ENCODE data around the gene SPEG. TPM values are rescaled to one million over a fixed set of nuclear protein-coding genes. Genes with fewer than 3 reads are reported as not detected.

SPEG gene
- total RNA-seq, 2 donors from 2014 or later = 0.86 TPM; not detected in 1

GRCh38 chr2:219447242-219448098 is 12.8 kb downstream of the SPEG start:
- H3K27me3 Mint-ChIP-seq = peaks cover 24 to 32% of the 10 kb centered on the region in 2 donors
- H3K9me3 Mint-ChIP-seq = no peaks in the 10 kb centered on the region
- ATAC-seq (no peak), DNase-seq (ENCODE audit: low spot score) (no peak)
- H3K36me3 Mint-ChIP-seq = no peaks in the 10 kb centered on the region
- H3K27ac Mint-ChIP-seq = no peak overlapping the region
- no peak overlapping the region for H3K4me3 Mint-ChIP-seq
- H3K4me1 Mint-ChIP-seq (ENCODE audit: low read depth in 2 of 2) = peaks cover 0 to 5% of the 10 kb centered on the region in 2 donors

GRCh38 chr2:219448099-219448775 is 13.6 kb downstream of the SPEG start:
- Mint-ChIP-seq H3K9me3 (no peaks in the 10 kb centered on the region), H3K4me3 (no peak overlapping the region), H3K27me3 (peaks cover 17 to 26% of the 10 kb centered on the region in 2 donors), H3K27ac (no peak overlapping the region), H3K4me1 (ENCODE audit: low read depth in 2 of 2) (no peaks in the 10 kb centered on the region), H3K36me3 (no peaks in the 10 kb centered on the region)
- no peak for ATAC-seq
- DNase-seq (ENCODE audit: low spot score) = no peak

- Mint-ChIP-seq H3K36me3 (no peaks in the 10 kb centered on the region), H3K9me3 (no peaks in the 10 kb centered on the region), H3K4me1 (ENCODE audit: low read depth in 2 of 2) (no peaks in the 10 kb centered on the region), H3K4me3 (no peak overlapping the region), H3K27me3 (peaks cover 17 to 28% of the 10 kb centered on the region in 2 donors), H3K27ac (no peak overlapping the region)
- ATAC-seq (peak in 1 of 2 donors; percentile 15), DNase-seq (ENCODE audit: low spot score) (no peak)
Observed at GRCh38 chr2:219448776-219449341, 14.2 kb downstream of the SPEG start.

- H3K9me3 Mint-ChIP-seq = no peaks in the 10 kb centered on the region
- H3K4me1 Mint-ChIP-seq (ENCODE audit: low read depth in 2 of 2) = no peaks in the 10 kb centered on the region
- no peak overlapping the region for H3K27ac Mint-ChIP-seq
Observed at GRCh38 chr2:219449609-219450008, 15.0 kb downstream of the SPEG start.

GRCh38 chr2:219451661-219452360 is 17.2 kb downstream of the SPEG start:
- no peak overlapping the region for H3K4me3 Mint-ChIP-seq
- no peak overlapping the region for H3K27ac Mint-ChIP-seq
- peaks cover 14 to 17% of the 10 kb centered on the region in 2 donors for H3K27me3 Mint-ChIP-seq
- no peaks in the 10 kb centered on the region for H3K36me3 Mint-ChIP-seq
- H3K9me3 Mint-ChIP-seq = no peaks in the 10 kb centered on the region
- ATAC-seq = no peak
- no peak for DNase-seq (ENCODE audit: low spot score)
- no peaks in the 10 kb centered on the region for H3K4me1 Mint-ChIP-seq (ENCODE audit: low read depth in 2 of 2)

More at GRCh38 chr2:219449609-219450008, 15.0 kb downstream of the SPEG start:
- no peaks in the 10 kb centered on the region for H3K36me3 Mint-ChIP-seq
- no peak for DNase-seq (ENCODE audit: low spot score)
- no peak overlapping the region for H3K4me3 Mint-ChIP-seq
- no peak for ATAC-seq
- peaks cover 17 to 25% of the 10 kb centered on the region in 2 donors for H3K27me3 Mint-ChIP-seq

GRCh38 chr2:219452361-219453317 is 18.0 kb downstream of the SPEG start:
- H3K36me3 Mint-ChIP-seq = no peaks in the 10 kb centered on the region
- no peak overlapping the region for H3K27ac Mint-ChIP-seq
- H3K27me3 Mint-ChIP-seq = peaks cover 14 to 17% of the 10 kb centered on the region in 2 donors
- H3K4me3 Mint-ChIP-seq = no peak overlapping the region
- no peaks in the 10 kb centered on the region for H3K4me1 Mint-ChIP-seq (ENCODE audit: low read depth in 2 of 2)
- ATAC-seq = no peak
- H3K9me3 Mint-ChIP-seq = no peaks in the 10 kb centered on the region
- DNase-seq (ENCODE audit: low spot score) = no peak

GRCh38 chr2:219453671-219454590 is 19.3 kb downstream of the SPEG start:
- no peaks in the 10 kb centered on the region for H3K9me3 Mint-ChIP-seq
- no peaks in the 10 kb centered on the region for H3K4me1 Mint-ChIP-seq (ENCODE audit: low read depth in 2 of 2)
- peaks cover 16 to 22% of the 10 kb centered on the region in 2 donors for H3K27me3 Mint-ChIP-seq
- no peak overlapping the region for H3K27ac Mint-ChIP-seq
- DNase-seq (ENCODE audit: low spot score) (no peak), ATAC-seq (no peak)
- no peaks in the 10 kb centered on the region for H3K36me3 Mint-ChIP-seq
- H3K4me3 Mint-ChIP-seq = no peak overlapping the region

GRCh38 chr2:219455581-219455980 is 20.9 kb downstream of the SPEG start:
- H3K27me3 Mint-ChIP-seq = peaks cover 6 to 9% of the 10 kb centered on the region in 2 donors
- H3K4me3 Mint-ChIP-seq = no peak overlapping the region
- no peaks in the 10 kb centered on the region for H3K36me3 Mint-ChIP-seq
- no peaks in the 10 kb centered on the region for H3K4me1 Mint-ChIP-seq (ENCODE audit: low read depth in 2 of 2)
- H3K27ac Mint-ChIP-seq = no peak overlapping the region
- no peak for ATAC-seq
- H3K9me3 Mint-ChIP-seq = no peaks in the 10 kb centered on the region
- no peak for DNase-seq (ENCODE audit: low spot score)

- ATAC-seq = no peak
Observed at GRCh38 chr2:219457784-219458369, 23.2 kb downstream of the SPEG start.

GRCh38 chr2:219458996-219459395 is 24.4 kb downstream of the SPEG start:
- Mint-ChIP-seq H3K27ac (no peak overlapping the region), H3K4me3 (no peak overlapping the region), H3K4me1 (ENCODE audit: low read depth in 2 of 2) (no peaks in the 10 kb centered on the region), H3K27me3 (peaks cover 3 to 6% of the 10 kb centered on the region in 2 donors), H3K36me3 (no peaks in the 10 kb centered on the region), H3K9me3 (no peaks in the 10 kb centered on the region)
- DNase-seq (ENCODE audit: low spot score) (no peak), ATAC-seq (no peak)

More at GRCh38 chr2:219457784-219458369, 23.2 kb downstream of the SPEG start:
- Mint-ChIP-seq H3K4me1 (ENCODE audit: low read depth in 2 of 2) (no peaks in the 10 kb centered on the region), H3K27me3 (peaks cover 5 to 6% of the 10 kb centered on the region in 2 donors), H3K36me3 (no peaks in the 10 kb centered on the region), H3K9me3 (no peaks in the 10 kb centered on the region), H3K4me3 (no peak overlapping the region), H3K27ac (no peak overlapping the region)
- no peak for DNase-seq (ENCODE audit: low spot score)

GRCh38 chr2:219459460-219460311 is 25.0 kb downstream of the SPEG start:
- no peaks in the 10 kb centered on the region for H3K4me1 Mint-ChIP-seq (ENCODE audit: low read depth in 2 of 2)
- peak; percentile 53 to 55 for ATAC-seq
- H3K27ac Mint-ChIP-seq = no peak overlapping the region
- DNase-seq (ENCODE audit: low spot score) = no peak
- no peak overlapping the region for H3K4me3 Mint-ChIP-seq
- H3K9me3 Mint-ChIP-seq = no peaks in the 10 kb centered on the region
- no peaks in the 10 kb centered on the region for H3K36me3 Mint-ChIP-seq
- peaks cover 3 to 6% of the 10 kb centered on the region in 2 donors for H3K27me3 Mint-ChIP-seq

All from natural killer cell treated with Interleukin-12 subunit alpha and Interleukin-12 subunit beta and Interleukin-15 and Interleukin-18, amount 100 ng/mL, for 72 hours (primary cell).